ENCODE results near the gene AGO4.
A peak's percentile ranks its signal among the peaks of the same experiment; 100 is the strongest.

AGO4 gene

DNA sequence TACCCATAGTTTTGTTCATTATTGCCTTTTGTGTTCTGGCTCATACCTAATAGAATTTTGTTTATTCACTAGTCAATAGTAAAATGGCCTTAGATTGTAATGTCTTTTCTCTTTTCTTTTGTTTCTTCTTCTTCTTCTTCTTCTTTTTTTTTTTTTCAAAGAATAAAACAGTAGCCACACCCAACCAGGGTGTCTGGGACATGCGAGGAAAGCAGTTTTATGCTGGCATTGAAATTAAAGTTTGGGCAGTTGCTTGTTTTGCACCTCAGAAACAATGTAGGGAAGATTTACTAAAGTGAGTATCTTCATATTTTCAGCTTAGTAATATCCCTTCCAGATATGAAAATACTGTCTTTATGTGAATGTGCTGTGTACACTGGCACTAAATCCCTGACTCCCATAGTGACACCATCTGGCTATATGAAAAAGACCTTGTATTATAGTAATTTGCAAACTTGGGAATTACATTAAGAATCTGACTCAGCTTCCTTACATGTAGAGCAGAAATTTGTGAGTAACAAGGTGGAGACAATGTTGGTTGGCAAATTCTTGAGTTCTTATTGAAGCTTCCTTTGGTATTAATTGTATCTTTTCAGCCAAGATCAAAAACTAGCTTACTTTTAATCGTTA is 24.6 kb downstream of the AGO4 start:
- no peak overlapping the region for H3K4me3 ChIP-seq (replicated peaks; ENCODE audit: low read depth, low read length)
- DNase-seq (ENCODE audit: low read depth) = no peak
- TF ChIP-seq, protein P1, sequence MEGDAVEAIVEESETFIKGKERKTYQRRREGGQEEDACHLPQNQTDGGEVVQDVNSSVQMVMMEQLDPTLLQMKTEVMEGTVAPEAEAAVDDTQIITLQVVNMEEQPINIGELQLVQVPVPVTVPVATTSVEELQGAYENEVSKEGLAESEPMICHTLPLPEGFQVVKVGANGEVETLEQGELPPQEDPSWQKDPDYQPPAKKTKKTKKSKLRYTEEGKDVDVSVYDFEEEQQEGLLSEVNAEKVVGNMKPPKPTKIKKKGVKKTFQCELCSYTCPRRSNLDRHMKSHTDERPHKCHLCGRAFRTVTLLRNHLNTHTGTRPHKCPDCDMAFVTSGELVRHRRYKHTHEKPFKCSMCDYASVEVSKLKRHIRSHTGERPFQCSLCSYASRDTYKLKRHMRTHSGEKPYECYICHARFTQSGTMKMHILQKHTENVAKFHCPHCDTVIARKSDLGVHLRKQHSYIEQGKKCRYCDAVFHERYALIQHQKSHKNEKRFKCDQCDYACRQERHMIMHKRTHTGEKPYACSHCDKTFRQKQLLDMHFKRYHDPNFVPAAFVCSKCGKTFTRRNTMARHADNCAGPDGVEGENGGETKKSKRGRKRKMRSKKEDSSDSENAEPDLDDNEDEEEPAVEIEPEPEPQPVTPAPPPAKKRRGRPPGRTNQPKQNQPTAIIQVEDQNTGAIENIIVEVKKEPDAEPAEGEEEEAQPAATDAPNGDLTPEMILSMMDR (IDR thresholded peaks at IDR 0.05; ENCODE audit: low read length, missing control alignments) = no peak

DNA sequence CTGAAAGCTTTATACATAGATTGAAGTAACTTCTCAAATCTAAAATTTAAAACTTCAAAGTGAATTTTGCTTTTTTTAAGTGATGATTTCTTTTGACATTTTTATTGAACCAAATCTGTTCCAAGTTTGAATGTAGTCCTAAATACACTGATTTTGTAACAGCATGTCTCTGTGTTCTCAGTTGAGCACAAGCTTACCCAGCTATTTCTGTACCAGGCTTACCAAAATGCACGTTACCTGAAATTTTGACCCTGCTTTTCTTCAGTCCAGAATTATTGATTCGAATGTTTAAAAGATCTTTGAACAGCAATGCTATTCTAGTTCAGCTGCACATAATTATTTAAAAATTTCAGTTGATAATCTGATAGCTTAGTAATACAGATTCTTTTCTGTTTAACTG is 25.6 kb downstream of the AGO4 start:
- H3K4me3 ChIP-seq (replicated peaks; ENCODE audit: low read depth, low read length) = no peak overlapping the region
- no peak for DNase-seq (ENCODE audit: low read depth)
- TF ChIP-seq, protein P1 (IDR thresholded peaks at IDR 0.05; ENCODE audit: low read length, missing control alignments) = no peak

DNA sequence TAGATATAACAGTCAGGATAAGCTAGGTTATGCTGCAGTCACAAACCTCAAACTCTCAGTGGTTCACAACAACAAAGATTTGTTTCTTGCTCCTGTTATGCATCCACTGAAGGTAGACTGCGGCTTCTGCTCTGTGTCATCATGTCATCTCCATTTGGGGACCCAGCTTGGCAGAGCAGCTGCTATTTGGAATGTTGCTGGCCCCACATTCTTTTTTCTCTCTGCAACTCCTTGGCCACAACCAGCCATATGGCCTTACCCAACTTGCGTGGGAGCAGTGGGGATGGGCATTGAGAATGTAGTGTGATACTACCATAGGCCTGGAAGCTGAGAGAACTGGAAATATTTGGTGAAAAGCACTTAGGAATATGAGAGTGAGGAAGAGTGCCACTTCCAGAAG is 26.4 kb downstream of the AGO4 start:
- TF ChIP-seq, protein P1 (IDR thresholded peaks at IDR 0.05; ENCODE audit: low read length, missing control alignments) = no peak
- no peak for DNase-seq (ENCODE audit: low read depth)
- H3K4me3 ChIP-seq (replicated peaks; ENCODE audit: low read depth, low read length) = no peak overlapping the region

DNA sequence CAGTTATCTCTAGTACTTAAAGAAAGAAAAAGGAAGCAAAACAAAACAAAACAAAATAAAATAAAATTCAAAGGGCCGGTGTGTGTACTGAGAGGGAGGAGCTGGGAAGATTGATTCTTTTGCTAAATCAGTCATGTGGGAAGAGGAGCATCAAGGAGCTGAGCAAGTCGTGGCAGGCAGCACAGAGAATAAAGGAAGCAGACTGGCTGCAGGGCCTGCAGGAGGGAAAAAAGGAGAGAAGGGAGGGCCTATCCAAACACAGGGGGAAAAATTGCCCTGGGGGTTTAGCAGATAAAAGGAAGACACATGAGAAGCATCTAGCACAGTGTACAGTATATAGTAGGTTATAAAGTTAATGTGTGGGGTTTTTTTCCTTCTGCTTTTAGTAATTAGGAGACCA is 27.6 kb downstream of the AGO4 start:
- TF ChIP-seq, protein P1 (IDR thresholded peaks at IDR 0.05; ENCODE audit: low read length, missing control alignments) = no peak

DNA sequence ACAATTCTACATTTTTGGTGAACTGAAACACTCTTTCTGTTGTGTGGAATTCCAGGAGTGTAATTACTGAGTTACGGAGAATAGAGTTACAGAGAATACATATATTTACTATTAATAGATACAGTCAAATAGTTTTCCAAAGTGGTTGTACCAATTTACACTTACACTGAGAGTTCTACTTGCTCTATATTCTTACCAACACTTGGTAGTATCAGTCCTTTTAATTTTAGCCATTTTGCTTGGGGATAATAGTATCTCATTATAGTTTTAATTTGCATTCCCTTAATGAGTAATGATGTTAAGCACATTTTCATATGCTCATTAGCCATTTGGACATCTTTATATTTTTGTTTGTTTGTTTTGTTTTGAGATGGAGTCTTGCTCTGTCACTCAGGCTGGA is 28.9 kb downstream of the AGO4 start:
- no peak overlapping the region for H3K4me3 ChIP-seq (replicated peaks; ENCODE audit: low read depth, low read length)
- TF ChIP-seq, protein P1 (IDR thresholded peaks at IDR 0.05; ENCODE audit: low read length, missing control alignments) = no peak
- DNase-seq (ENCODE audit: low read depth) = no peak

More for the DNA sequence above, 27.6 kb downstream of the AGO4 start:
- no peak for DNase-seq (ENCODE audit: low read depth)
- no peak overlapping the region for H3K4me3 ChIP-seq (replicated peaks; ENCODE audit: low read depth, low read length)

DNA sequence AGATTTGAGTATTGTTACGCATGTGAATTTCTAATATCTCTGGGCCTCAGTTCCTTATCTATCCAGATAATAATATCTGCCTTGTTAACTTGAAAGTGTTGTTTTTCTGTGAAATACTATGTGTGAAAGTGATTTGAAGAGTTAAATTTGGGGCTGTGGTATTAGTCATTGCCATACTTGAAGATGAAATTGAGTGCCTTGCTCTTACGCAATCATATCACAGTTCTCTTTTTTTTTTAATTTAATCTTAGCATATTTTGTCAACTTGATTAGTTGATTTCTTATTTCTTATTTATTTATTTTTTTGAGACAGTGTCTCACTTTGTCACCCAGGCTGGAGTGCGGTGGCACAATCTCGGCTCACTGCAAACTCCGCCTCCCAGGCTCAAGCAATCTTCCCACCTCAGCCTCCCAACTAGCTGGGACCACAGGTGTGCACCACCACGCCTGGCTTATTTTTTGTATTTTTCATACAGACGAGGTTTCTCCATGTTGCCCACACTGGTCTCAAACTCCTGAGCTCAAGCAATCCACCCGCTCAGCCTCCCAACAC is 31.0 kb downstream of the AGO4 start:
- DNase-seq (ENCODE audit: low read depth) = peak; percentile 20
- TF ChIP-seq, protein P1 (IDR thresholded peaks at IDR 0.05; ENCODE audit: low read length, missing control alignments) = no peak
- H3K4me3 ChIP-seq (replicated peaks; ENCODE audit: low read depth, low read length) = no peak overlapping the region

DNA sequence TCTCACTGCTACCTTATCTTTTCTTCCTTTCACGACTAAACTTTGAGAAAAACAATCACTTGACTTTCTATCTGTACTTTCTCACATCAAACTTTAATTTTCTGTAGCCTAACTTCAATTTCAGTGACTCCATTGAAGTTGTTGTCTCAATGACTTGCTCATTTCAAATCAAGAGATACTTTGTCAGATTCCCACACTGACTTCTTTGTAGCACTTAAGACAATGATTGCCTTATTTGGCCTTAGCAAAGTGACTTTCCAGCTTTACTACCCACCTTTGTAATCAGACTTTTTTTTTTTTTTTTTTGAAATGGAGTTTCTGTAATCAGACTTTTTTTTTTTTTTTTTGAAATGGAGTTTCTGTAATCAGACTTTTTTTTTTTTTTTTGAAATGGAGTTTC is 37.0 kb downstream of the AGO4 start:
- TF ChIP-seq, protein P1 (IDR thresholded peaks at IDR 0.05; ENCODE audit: low read length, missing control alignments) = no peak
- no peak overlapping the region for H3K4me3 ChIP-seq (replicated peaks; ENCODE audit: low read depth, low read length)
- no peak for DNase-seq (ENCODE audit: low read depth)

Measured in fibroblast of pulmonary artery (primary cell).